WTC11 (cell line): Measurements from ENCODE around the gene NECTIN3. TPM values are rescaled to one million over a fixed set of nuclear protein-coding genes. Genes with fewer than 3 reads are reported as not detected.

ENCODE experiments used
- ATAC-seq: fragments of 200-7000 bp; cut with Tn5 transposase; 2 replicates; pipeline ENCODE4 v1.10.0; 2021; ENCODE audit warnings: mild to moderate bottlenecking, moderate library complexity
- CTCF ChIA-PET: fragments of 300-600 bp; sonication (Branson Sonifier 250); formaldehyde crosslinking; loops from one replicate; lab custom pipeline; 2021; ENCODE audit warnings: antibody characterized with exemption; lab: Charles Lee
- POLR2A ChIA-PET: fragments of 350-600 bp; sonication (Branson Sonifier 250); formaldehyde crosslinking; loops from one replicate; lab custom pipeline; 2021; ENCODE audit warnings: antibody characterized with exemption; lab: Charles Lee
- DNase-seq: peaks from one replicate; pipeline ENCODE4 v3.0.0; 2021; ENCODE audit warnings: low spot score
- H3K27ac Mint-ChIP-seq: 2 replicates; pipeline ENCODE4 v1.8.0; 2021; ENCODE audit warnings: mixed read lengths
- H3K27me3 Mint-ChIP-seq: 2 replicates; pipeline ENCODE4 v1.8.0; 2021; ENCODE audit warnings: low read depth, mild to moderate bottlenecking, moderate library complexity, mixed read lengths
- H3K36me3 Mint-ChIP-seq: 2 replicates; pipeline ENCODE4 v1.8.0; 2021; ENCODE audit warnings: mixed read lengths
- H3K4me1 Mint-ChIP-seq: 2 replicates; pipeline ENCODE4 v1.8.0; 2022; ENCODE audit warnings: mixed read lengths
- H3K4me3 Mint-ChIP-seq: 2 replicates; pipeline ENCODE4 v1.8.0; 2021; ENCODE audit warnings: mild to moderate bottlenecking, moderate library complexity, mixed read lengths
- H3K9me3 Mint-ChIP-seq: 2 replicates; pipeline ENCODE4 v1.8.0; 2021; ENCODE audit warnings: mixed read lengths
- ATF1 ChIP-seq: sonication (generic); formaldehyde crosslinking; IDR thresholded peaks from 2 replicates; pipeline ENCODE4 v1.8.1; 2023; ENCODE audit warnings: mild to moderate bottlenecking, moderate library complexity, missing genetic modification reagents
- JUN ChIP-seq: sonication (generic); formaldehyde crosslinking; IDR thresholded peaks from 2 replicates; pipeline ENCODE4 v1.8.0; 2023; ENCODE audit warnings: mild to moderate bottlenecking, missing genetic modification reagents
- KAT7 ChIP-seq: sonication (generic); formaldehyde crosslinking; IDR thresholded peaks from 2 replicates; pipeline ENCODE4 v1.8.1; 2023; ENCODE audit warnings: missing genetic modification reagents, mild to moderate bottlenecking, borderline replicate concordance
- MLX ChIP-seq: sonication (generic); formaldehyde crosslinking; IDR thresholded peaks from 2 replicates; pipeline ENCODE4 v1.8.1; 2023; ENCODE audit warnings: mild to moderate bottlenecking, missing genetic modification reagents, moderate library complexity
- MXD4 ChIP-seq: fragments of 250-450 bp; sonication (Bioruptor Pico); IDR thresholded peaks from 2 replicates; pipeline ENCODE4 v1.8.0; 2021; ENCODE audit warnings: mild to moderate bottlenecking, moderate library complexity, borderline replicate concordance
- NR2C2 ChIP-seq: sonication (generic); formaldehyde crosslinking; IDR thresholded peaks from 2 replicates; pipeline ENCODE4 v1.8.0; 2022; ENCODE audit warnings: mild to moderate bottlenecking, missing genetic modification reagents
- OVOL2 ChIP-seq: fragments of 250-450 bp; sonication (Bioruptor Pico); IDR thresholded peaks from 2 replicates; pipeline ENCODE4 v1.9.0; 2021; ENCODE audit warnings: mild to moderate bottlenecking, borderline replicate concordance
- PRRX2 ChIP-seq: fragments of 250-450 bp; sonication (Bioruptor Pico); IDR thresholded peaks from 2 replicates; pipeline ENCODE4 v1.8.0; 2021; ENCODE audit warnings: mild to moderate bottlenecking
- ZNF138 ChIP-seq: sonication (generic); formaldehyde crosslinking; conservative IDR thresholded peaks from 2 replicates; pipeline ENCODE4 v1.8.1; 2022; ENCODE audit warnings: mild to moderate bottlenecking, moderate library complexity, missing genetic modification reagents
- ZNF532 ChIP-seq: fragments of 250-450 bp; sonication (Bioruptor Pico); IDR thresholded peaks from 2 replicates; pipeline ENCODE4 v1.9.0; 2021; ENCODE audit warnings: mild to moderate bottlenecking, borderline replicate concordance
- total RNA-seq: library from RNA; stranded (reverse); gene quantifications from 3 replicates; pipeline ENCODE4 v1.2.3, GENCODE V29; 2021
- TF ChIP-seq, protein P1 (sequence below): fragments of 250-450 bp; sonication (Bioruptor Pico); IDR thresholded peaks from 2 replicates; pipeline ENCODE4 v1.8.0; 2021; ENCODE audit warnings: mild to moderate bottlenecking
- TF ChIP-seq, protein P2 (sequence below): sonication (generic); formaldehyde crosslinking; IDR thresholded peaks from 2 replicates; pipeline ENCODE4 v1.8.1; 2023; ENCODE audit warnings: mild to moderate bottlenecking, moderate library complexity, missing genetic modification reagents
- TF ChIP-seq, protein P3 (sequence below): sonication (generic); formaldehyde crosslinking; IDR thresholded peaks from 2 replicates; pipeline ENCODE4 v1.8.1; 2022; ENCODE audit warnings: mild to moderate bottlenecking, moderate library complexity, missing genetic modification reagents

Gene NECTIN3
- total RNA-seq, 1 experiment from 2014 or later, result 24.8 TPM

DNA sequence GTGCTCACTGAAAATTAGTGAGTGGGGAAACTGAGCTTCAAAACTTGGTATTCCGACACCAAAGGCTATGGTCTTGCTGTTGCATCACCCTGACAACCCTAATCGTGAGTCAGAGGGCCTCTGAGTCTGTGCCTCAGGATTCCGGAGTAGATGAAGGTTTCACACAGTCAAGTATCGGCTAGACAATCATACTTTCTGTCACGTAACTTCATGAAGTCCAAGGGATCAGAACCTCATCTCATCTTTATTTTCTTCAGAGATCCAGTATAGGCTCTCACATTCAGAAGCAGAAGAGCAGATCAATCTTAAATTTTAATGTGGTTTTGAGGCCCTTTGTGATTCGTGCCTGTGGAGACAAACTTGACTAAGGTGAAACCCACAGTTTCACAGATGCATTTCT, 26.1 kb upstream of the NECTIN3 start:
- no peak for TF ChIP-seq ATF1 (CRISPR knock-in tag)
- no peak for TF ChIP-seq PRRX2 (CRISPR knock-in tag)
- TF ChIP-seq, protein P1, sequence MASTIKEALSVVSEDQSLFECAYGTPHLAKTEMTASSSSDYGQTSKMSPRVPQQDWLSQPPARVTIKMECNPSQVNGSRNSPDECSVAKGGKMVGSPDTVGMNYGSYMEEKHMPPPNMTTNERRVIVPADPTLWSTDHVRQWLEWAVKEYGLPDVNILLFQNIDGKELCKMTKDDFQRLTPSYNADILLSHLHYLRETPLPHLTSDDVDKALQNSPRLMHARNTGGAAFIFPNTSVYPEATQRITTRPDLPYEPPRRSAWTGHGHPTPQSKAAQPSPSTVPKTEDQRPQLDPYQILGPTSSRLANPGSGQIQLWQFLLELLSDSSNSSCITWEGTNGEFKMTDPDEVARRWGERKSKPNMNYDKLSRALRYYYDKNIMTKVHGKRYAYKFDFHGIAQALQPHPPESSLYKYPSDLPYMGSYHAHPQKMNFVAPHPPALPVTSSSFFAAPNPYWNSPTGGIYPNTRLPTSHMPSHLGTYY, result no peak
- TF ChIP-seq KAT7 (CRISPR knock-in tag), result no peak
- DNase-seq (no peak), ATAC-seq (no peak)
- peaks cover 28% of the 10 kb centered on the region for H3K36me3 Mint-ChIP-seq
- H3K27me3 Mint-ChIP-seq, result peaks cover 3% of the 10 kb centered on the region
- H3K27ac Mint-ChIP-seq, result peak overlapping the region; percentile 85
- H3K9me3 Mint-ChIP-seq, result peaks cover 30% of the 10 kb centered on the region
- peaks cover 47% of the 10 kb centered on the region for H3K4me1 Mint-ChIP-seq
- ChIA-PET CTCF (no interaction called here), POLR2A (no interaction called here)
- H3K4me3 Mint-ChIP-seq, result no peak overlapping the region

DNA sequence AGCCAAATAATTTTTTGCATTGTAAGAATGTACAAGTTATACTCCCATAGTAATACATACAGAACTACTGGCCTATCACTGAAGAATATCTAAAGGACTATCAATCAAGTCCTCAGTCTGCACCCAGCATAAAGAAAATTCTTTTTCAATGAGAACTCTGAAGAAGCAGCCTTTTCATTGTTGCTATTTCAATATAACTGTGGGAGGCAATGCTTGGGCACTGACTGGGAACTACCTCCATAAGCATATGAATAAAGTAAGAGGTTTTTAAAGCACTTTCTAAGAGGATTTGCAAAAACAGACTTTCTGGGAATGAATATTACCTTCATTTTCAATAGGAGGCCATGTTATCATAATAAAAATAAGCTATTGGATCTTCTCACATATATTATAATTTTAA, 24.6 kb upstream of the NECTIN3 start:
- H3K4me3 Mint-ChIP-seq, result no peak overlapping the region
- DNase-seq (no peak), ATAC-seq (peak; percentile 96)
- no peaks in the 10 kb centered on the region; the same call in 1 of the 2 replicates for H3K27me3 Mint-ChIP-seq
- H3K4me1 Mint-ChIP-seq, result peaks cover 56% of the 10 kb centered on the region
- TF ChIP-seq OVOL2 (CRISPR knock-in tag) (no peak), ZNF138 (CRISPR knock-in tag) (no peak), NR2C2 (CRISPR knock-in tag) (no peak), KAT7 (CRISPR knock-in tag) (no peak), MLX (CRISPR knock-in tag) (no peak), MXD4 (CRISPR knock-in tag) (no peak), JUN (CRISPR knock-in tag) (no peak), ZNF532 (CRISPR knock-in tag) (no peak)
- TF ChIP-seq, protein P2, sequence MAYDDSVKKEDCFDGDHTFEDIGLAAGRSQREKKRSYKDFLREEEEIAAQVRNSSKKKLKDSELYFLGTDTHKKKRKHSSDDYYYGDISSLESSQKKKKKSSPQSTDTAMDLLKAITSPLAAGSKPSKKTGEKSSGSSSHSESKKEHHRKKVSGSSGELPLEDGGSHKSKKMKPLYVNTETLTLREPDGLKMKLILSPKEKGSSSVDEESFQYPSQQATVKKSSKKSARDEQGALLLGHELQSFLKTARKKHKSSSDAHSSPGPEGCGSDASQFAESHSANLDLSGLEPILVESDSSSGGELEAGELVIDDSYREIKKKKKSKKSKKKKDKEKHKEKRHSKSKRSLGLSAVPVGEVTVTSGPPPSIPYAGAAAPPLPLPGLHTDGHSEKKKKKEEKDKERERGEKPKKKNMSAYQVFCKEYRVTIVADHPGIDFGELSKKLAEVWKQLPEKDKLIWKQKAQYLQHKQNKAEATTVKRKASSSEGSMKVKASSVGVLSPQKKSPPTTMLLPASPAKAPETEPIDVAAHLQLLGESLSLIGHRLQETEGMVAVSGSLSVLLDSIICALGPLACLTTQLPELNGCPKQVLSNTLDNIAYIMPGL (CRISPR knock-in tag), result no peak
- TF ChIP-seq, protein P3, sequence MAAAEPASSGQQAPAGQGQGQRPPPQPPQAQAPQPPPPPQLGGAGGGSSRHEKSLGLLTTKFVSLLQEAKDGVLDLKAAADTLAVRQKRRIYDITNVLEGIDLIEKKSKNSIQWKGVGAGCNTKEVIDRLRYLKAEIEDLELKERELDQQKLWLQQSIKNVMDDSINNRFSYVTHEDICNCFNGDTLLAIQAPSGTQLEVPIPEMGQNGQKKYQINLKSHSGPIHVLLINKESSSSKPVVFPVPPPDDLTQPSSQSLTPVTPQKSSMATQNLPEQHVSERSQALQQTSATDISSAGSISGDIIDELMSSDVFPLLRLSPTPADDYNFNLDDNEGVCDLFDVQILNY (CRISPR knock-in tag), result no peak
- POLR2A ChIA-PET, result no interaction called here
- H3K9me3 Mint-ChIP-seq, result peaks cover 16% of the 10 kb centered on the region
- H3K27ac Mint-ChIP-seq, result 0 out of 2 replicates have a peak overlapping the region, but pooled peaks have one; percentile 39
- CTCF ChIA-PET, result no interaction called here
- H3K36me3 Mint-ChIP-seq, result peaks cover 13% of the 10 kb centered on the region
